HFFc6 (cell line): ENCODE data around the gene ATF3. TPM values are rescaled to one million over a fixed set of nuclear protein-coding genes. Genes with fewer than 3 reads are reported as not detected.

Experiments used
- DNase-seq: peaks from one replicate; pipeline ENCODE4 v3.0.0-alpha.2; 2018
- H3K27ac Mint-ChIP-seq: 2 replicates; pipeline ENCODE4 v1.8.0; 2020; ENCODE audit warnings: mild to moderate bottlenecking, mixed read lengths
- H3K27me3 Mint-ChIP-seq: 2 replicates; pipeline ENCODE4 v1.8.0; 2021; ENCODE audit warnings: mild to moderate bottlenecking, moderate library complexity, mixed read lengths; ENCODE audit not compliant: insufficient read depth
- H3K36me3 Mint-ChIP-seq: 2 replicates; pipeline ENCODE4 v1.8.0; 2021; ENCODE audit warnings: low read depth, mixed read lengths
- H3K4me1 Mint-ChIP-seq: 2 replicates; pipeline ENCODE4 v1.8.0; 2020; ENCODE audit warnings: low read depth, mixed read lengths
- H3K4me3 Mint-ChIP-seq: 2 replicates; pipeline ENCODE4 v1.8.0; 2020; ENCODE audit warnings: mild to moderate bottlenecking, moderate library complexity, mixed read lengths
- H3K9me3 Mint-ChIP-seq: 2 replicates; pipeline ENCODE4 v1.8.0; 2020; ENCODE audit warnings: mild to moderate bottlenecking, mixed read lengths
- total RNA-seq, 6 experiments: library from RNA; stranded (reverse); fragmentation: NEBNext Ultra II Directional; extraction: Animal tissue kit (Norgen Biotek cat#: 25700); gene quantifications; 2 replicates in 1 of 6; 3 replicates in 5 of 6; pipeline ENCODE4 v1.2.3, GENCODE V29; 2021
- TF ChIP-seq, protein P1 (sequence below): fragments of 200-600 bp; sonication (generic); IDR thresholded peaks from 2 replicates; pipeline ENCODE4 v1.5.0; 2021; ENCODE audit warnings: antibody characterized with exemption, mild to moderate bottlenecking

Gene ATF3
- total RNA-seq, 6 experiments from 2014 or later, result 1.9 to 5.5 (median 4.8) TPM

DNA sequence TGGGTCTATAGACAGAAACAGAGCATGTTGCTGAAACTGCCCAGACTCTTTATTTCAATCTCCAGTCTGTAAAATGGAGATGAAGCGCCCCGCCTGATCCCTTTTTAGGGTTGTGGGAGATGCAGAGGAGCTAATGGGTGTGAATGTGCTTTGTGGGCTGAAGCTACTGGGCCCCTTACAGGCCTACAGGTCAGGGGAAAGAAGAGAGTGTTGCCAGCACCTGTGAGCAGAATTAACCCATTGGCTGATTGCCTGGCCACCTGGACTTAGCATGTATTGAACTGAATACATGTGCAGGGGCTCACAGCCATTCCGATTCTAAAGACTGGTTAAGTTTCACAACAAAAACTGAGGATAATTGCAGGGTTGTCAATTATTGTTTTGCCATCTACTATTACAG lies 13.9 kb upstream of the ATF3 start:
- no peak for DNase-seq
- peaks cover 37% of the 10 kb centered on the region for H3K4me1 Mint-ChIP-seq
- TF ChIP-seq, protein P1, sequence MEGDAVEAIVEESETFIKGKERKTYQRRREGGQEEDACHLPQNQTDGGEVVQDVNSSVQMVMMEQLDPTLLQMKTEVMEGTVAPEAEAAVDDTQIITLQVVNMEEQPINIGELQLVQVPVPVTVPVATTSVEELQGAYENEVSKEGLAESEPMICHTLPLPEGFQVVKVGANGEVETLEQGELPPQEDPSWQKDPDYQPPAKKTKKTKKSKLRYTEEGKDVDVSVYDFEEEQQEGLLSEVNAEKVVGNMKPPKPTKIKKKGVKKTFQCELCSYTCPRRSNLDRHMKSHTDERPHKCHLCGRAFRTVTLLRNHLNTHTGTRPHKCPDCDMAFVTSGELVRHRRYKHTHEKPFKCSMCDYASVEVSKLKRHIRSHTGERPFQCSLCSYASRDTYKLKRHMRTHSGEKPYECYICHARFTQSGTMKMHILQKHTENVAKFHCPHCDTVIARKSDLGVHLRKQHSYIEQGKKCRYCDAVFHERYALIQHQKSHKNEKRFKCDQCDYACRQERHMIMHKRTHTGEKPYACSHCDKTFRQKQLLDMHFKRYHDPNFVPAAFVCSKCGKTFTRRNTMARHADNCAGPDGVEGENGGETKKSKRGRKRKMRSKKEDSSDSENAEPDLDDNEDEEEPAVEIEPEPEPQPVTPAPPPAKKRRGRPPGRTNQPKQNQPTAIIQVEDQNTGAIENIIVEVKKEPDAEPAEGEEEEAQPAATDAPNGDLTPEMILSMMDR, result no peak
- no peak overlapping the region for H3K4me3 Mint-ChIP-seq
- H3K27me3 Mint-ChIP-seq, result peaks cover 19% of the 10 kb centered on the region
- H3K9me3 Mint-ChIP-seq, result no peaks in the 10 kb centered on the region
- no peak overlapping the region for H3K27ac Mint-ChIP-seq
- peaks cover 6% of the 10 kb centered on the region; the same call in 1 of the 2 replicates for H3K36me3 Mint-ChIP-seq

DNA sequence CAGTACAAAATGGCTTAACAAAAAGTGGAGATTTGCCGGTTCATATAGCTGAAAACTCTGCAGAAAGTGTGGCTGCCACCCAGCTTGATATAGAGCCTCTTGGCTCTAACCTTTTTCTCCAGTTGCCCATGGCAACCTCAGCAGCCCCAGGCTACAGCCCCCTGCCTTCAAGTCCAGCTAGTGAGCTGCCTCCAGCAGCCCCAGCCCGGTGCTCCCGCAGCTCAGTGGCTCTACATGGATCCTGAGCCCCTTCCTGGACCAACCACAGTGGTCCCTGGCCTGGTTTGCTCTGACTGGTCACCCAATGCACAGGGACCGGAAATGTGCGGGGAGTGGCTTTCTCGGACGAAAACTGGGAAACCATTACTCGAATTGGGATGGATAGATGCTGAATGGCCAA lies 13.3 kb upstream of the ATF3 start:
- Mint-ChIP-seq H3K36me3 (peaks cover 6% of the 10 kb centered on the region; the same call in 1 of the 2 replicates), H3K4me1 (peaks cover 37% of the 10 kb centered on the region)

DNA sequence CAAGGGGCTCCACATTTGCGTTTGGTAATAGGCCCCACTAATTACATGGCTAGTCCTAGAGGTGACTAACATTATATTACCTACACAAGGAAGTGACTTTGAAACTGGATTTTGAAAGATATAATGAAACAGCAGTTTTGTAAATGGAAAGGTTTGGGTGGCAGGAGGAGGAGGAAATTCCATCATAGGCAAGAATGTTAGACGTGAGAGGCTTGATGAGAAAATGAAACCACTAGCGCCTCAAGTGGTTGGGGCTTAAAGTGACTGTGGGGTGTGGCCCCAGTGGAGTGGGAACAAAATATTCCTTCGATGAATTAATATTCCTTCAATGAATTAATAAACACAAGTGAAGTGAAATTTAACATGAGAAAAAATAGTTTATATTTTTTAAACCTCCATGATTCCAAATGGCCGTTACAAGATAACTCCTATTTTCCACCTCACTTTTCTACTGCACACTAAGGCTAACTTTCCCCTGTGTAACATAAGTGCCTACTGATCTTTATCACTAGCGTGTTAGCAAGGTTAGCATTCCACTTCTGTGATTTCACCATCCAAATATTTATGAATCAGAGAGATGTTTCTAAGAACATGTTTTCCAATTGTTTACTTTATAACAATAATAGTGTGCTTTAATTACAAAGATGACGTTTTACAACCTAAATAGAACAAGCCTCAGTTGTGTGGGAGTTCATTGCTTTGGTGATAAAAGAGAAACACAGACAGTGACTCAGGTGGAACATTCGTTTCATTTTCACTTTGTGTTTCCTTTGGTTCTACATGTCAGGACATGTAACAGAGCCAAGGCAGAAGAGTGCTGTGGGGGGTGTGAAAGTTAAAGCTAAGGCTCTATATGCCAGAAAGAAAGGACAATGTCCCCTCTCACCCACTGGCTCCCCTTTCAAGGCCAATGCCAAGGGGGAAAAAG lies 12.5 kb upstream of the ATF3 start:
- Mint-ChIP-seq H3K27ac (peak overlapping the region; percentile 97), H3K4me1 (peaks cover 46% of the 10 kb centered on the region), H3K4me3 (peak overlapping the region; percentile 81), H3K27me3 (peaks cover 15% of the 10 kb centered on the region), H3K36me3 (peaks cover 6% of the 10 kb centered on the region; the same call in 1 of the 2 replicates), H3K9me3 (no peaks in the 10 kb centered on the region)
- peak; percentile 99 for DNase-seq
- TF ChIP-seq, protein P1, result peak; percentile 82

More for the DNA sequence above, 13.3 kb upstream of the ATF3 start:
- peak overlapping the region; percentile 81; the same call in 1 of the 2 replicates for H3K4me3 Mint-ChIP-seq
- TF ChIP-seq, protein P1, result no peak
- no peak for DNase-seq
- peaks cover 19% of the 10 kb centered on the region for H3K27me3 Mint-ChIP-seq
- H3K27ac Mint-ChIP-seq, result peak overlapping the region; percentile 97
- no peaks in the 10 kb centered on the region for H3K9me3 Mint-ChIP-seq

DNA sequence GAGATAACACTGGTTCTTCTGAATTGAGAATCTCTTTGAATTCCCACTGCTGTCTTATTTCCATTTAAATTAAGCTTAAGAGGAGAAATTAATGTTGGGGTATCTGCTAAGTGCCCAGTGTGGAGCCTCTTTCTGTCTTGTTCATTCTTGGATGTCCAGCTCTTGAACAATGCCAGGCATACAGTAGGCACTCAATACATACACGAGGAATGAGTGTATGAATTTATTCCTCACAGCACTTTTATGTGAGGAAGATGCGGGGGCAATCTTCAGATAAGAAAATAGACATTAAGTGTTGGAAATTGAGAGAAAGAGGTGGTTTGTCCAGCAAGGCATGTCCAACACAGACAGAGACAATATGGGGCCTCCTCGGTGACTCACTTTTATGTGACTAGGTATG lies 11.8 kb upstream of the ATF3 start:
- TF ChIP-seq, protein P1, result no peak
- peak overlapping the region; percentile 97 for H3K27ac Mint-ChIP-seq
- no peaks in the 10 kb centered on the region for H3K9me3 Mint-ChIP-seq
- H3K4me3 Mint-ChIP-seq, result peak overlapping the region; percentile 81
- peaks cover 12% of the 10 kb centered on the region for H3K27me3 Mint-ChIP-seq
- H3K36me3 Mint-ChIP-seq, result peaks cover 6% of the 10 kb centered on the region; the same call in 1 of the 2 replicates
- H3K4me1 Mint-ChIP-seq, result peaks cover 48% of the 10 kb centered on the region
- DNase-seq, result no peak

DNA sequence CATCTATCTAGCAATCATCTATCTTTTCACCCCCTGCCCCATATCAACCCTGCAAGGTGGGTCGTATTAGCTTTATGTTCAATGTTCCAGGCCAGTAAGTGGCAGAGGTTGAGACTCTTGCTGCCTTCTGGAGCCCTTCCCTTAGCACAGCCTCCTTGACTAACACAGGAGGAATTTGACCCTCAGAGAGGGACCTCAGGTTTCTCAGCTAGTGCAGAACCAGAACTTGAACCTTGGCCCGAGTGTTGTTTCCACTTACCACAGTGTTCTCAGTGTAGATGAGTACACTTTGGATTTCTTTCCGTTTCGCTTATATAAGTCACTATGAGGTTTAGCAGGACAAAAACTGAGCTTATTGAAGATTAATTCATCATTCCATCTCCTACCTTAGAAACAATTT lies 11.1 kb upstream of the ATF3 start:
- DNase-seq, result no peak
- peak overlapping the region; percentile 81 for H3K4me3 Mint-ChIP-seq

More for the DNA sequence above, 11.1 kb upstream of the ATF3 start:
- Mint-ChIP-seq H3K27ac (peak overlapping the region; percentile 97), H3K27me3 (peaks cover 15% of the 10 kb centered on the region), H3K36me3 (peaks cover 6% of the 10 kb centered on the region; the same call in 1 of the 2 replicates), H3K4me1 (peaks cover 48% of the 10 kb centered on the region), H3K9me3 (no peaks in the 10 kb centered on the region)
- TF ChIP-seq, protein P1, result no peak
